ENCODE measurements around the gene TBR1. TPM values are rescaled to one million over a fixed set of nuclear protein-coding genes. Genes with fewer than 3 reads are reported as not detected.

Gene TBR1
- total RNA-seq, 1 donor from 2014 or later, result 0.08 TPM

DNA sequence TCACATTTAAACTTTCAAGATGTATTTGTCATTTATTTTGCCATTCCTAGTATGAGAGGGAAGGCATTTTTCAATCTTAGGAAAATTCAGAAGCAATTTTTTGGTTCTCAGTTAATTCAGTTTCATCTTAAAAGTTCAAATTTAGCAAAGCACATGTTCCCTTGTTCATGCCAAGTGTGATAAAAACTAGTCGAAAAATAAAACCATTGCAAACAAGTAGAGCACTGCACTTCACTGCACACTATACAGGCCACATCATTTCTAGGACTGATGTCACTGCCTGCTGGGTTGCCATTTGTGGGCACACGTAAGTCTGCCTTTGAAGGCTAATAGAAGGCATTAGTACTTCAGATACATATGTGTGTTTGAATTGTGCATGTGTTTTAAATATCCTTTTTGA is 14.3 kb downstream of the TBR1 start:
- H3K36me3 ChIP-seq (ENCODE audit: control insufficient read depth, insufficient read depth, low read length), result no peaks in the 10 kb centered on the region
- no peak for DNase-seq (ENCODE audit: low read depth)
- H3K27me3 ChIP-seq (ENCODE audit: control insufficient read depth, insufficient read depth, low read length), result peaks cover 40% of the 10 kb centered on the region
- no peak overlapping the region for H3K4me3 ChIP-seq (ENCODE audit: low read depth, low read length)
- TF ChIP-seq, protein P1, sequence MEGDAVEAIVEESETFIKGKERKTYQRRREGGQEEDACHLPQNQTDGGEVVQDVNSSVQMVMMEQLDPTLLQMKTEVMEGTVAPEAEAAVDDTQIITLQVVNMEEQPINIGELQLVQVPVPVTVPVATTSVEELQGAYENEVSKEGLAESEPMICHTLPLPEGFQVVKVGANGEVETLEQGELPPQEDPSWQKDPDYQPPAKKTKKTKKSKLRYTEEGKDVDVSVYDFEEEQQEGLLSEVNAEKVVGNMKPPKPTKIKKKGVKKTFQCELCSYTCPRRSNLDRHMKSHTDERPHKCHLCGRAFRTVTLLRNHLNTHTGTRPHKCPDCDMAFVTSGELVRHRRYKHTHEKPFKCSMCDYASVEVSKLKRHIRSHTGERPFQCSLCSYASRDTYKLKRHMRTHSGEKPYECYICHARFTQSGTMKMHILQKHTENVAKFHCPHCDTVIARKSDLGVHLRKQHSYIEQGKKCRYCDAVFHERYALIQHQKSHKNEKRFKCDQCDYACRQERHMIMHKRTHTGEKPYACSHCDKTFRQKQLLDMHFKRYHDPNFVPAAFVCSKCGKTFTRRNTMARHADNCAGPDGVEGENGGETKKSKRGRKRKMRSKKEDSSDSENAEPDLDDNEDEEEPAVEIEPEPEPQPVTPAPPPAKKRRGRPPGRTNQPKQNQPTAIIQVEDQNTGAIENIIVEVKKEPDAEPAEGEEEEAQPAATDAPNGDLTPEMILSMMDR (IDR thresholded peaks at IDR 0.05; ENCODE audit: insufficient read depth, low read length, poor library complexity, severe bottlenecking), result no peak

DNA sequence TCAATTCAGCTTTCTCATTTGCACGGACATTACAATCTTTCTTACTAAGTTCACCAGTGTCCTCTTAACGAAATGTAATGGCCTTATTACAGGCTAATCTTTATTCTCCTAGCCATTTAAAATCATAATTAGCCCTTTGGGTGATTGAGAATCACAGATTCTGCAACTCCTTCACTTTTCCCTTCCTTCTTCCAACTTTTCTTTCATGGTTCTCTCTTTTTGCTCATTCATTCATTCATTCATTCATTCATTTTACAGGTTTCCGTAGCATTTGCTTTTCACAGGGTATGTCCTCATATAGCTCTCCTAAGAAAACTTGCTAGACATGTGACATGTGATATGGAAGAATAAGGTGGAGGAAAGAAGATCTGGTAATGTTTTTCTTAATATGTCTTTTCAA is 16.0 kb downstream of the TBR1 start:
- H3K36me3 ChIP-seq (ENCODE audit: control insufficient read depth, insufficient read depth, low read length), result no peaks in the 10 kb centered on the region
- H3K4me3 ChIP-seq (ENCODE audit: low read depth, low read length), result no peak overlapping the region
- TF ChIP-seq, protein P1 (IDR thresholded peaks at IDR 0.05; ENCODE audit: insufficient read depth, low read length, poor library complexity, severe bottlenecking), result no peak
- peaks cover 26% of the 10 kb centered on the region for H3K27me3 ChIP-seq (ENCODE audit: control insufficient read depth, insufficient read depth, low read length)
- no peak for DNase-seq (ENCODE audit: low read depth)

DNA sequence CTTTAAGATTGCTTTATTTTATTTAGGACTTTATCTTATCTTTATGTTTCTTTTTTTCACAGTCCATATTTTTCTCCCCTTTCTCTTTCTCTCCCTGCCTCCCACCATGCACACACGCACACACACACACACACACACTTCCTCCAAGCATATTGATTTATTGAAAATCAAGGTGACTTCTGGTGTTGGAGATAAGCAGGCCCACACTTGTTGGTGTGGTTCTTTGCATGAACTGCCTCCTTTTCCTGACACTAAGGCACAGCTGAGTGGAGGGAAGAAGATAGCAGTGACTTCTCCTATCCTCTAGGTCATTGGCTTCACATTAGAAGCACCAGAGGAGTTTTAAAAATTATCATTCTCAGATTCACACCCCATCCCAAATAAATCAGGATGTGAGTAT is 18.0 kb downstream of the TBR1 start:
- TF ChIP-seq, protein P1 (IDR thresholded peaks at IDR 0.05; ENCODE audit: insufficient read depth, low read length, poor library complexity, severe bottlenecking), result no peak
- H3K27me3 ChIP-seq (ENCODE audit: control insufficient read depth, insufficient read depth, low read length), result peaks cover 14% of the 10 kb centered on the region

DNA sequence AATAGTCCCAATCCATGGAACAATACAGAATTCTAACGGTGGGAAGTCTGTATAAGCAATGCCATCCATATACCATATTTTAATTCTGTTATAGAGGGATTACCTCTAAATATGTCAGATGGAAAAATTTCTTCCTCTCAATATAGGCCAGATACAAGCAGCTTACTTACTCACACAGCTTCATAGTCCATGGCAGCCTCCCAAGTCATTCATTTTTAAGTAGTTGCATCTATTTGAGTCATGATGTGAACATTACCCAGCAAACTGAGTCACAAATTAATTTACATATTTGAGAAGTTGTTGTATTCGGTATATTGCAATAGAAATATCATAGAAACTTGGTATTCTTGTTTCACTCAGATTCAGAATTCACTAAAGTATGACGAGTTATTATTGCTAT is 20.3 kb downstream of the TBR1 start:
- TF ChIP-seq, protein P1 (IDR thresholded peaks at IDR 0.05; ENCODE audit: insufficient read depth, low read length, poor library complexity, severe bottlenecking), result no peak
- peaks cover 6% of the 10 kb centered on the region for H3K27me3 ChIP-seq (ENCODE audit: control insufficient read depth, insufficient read depth, low read length)
- no peaks in the 10 kb centered on the region for H3K36me3 ChIP-seq (ENCODE audit: control insufficient read depth, insufficient read depth, low read length)
- DNase-seq (ENCODE audit: low read depth), result no peak
- no peak overlapping the region for H3K4me3 ChIP-seq (ENCODE audit: low read depth, low read length)

More for the DNA sequence above, 18.0 kb downstream of the TBR1 start:
- DNase-seq (ENCODE audit: low read depth), result no peak
- H3K36me3 ChIP-seq (ENCODE audit: control insufficient read depth, insufficient read depth, low read length), result no peaks in the 10 kb centered on the region
- H3K4me3 ChIP-seq (ENCODE audit: low read depth, low read length), result no peak overlapping the region

DNA sequence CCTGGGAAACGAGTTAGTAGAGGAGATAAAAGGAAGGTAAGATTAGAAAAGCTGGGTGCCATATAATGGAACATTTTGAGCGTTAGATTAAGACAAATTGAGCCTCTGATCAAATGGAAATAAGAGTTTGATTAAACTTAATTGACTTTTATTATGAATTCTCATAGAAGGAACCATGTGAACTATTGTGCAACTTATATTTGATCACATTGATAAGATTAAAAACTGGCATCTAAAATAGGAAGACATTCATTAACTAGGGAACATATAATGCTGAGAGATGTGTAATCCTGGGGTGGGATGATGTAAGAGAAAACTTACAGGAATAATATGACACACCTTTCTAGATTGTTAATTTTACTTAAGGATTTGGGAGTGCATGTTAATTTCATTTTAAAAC is 22.5 kb downstream of the TBR1 start:
- TF ChIP-seq, protein P1 (IDR thresholded peaks at IDR 0.05; ENCODE audit: insufficient read depth, low read length, poor library complexity, severe bottlenecking), result no peak
- Histone ChIP-seq H3K36me3 (ENCODE audit: control insufficient read depth, insufficient read depth, low read length) (no peaks in the 10 kb centered on the region), H3K27me3 (ENCODE audit: control insufficient read depth, insufficient read depth, low read length) (peaks cover 6% of the 10 kb centered on the region), H3K4me3 (ENCODE audit: low read depth, low read length) (no peak overlapping the region)
- DNase-seq (ENCODE audit: low read depth), result no peak

DNA sequence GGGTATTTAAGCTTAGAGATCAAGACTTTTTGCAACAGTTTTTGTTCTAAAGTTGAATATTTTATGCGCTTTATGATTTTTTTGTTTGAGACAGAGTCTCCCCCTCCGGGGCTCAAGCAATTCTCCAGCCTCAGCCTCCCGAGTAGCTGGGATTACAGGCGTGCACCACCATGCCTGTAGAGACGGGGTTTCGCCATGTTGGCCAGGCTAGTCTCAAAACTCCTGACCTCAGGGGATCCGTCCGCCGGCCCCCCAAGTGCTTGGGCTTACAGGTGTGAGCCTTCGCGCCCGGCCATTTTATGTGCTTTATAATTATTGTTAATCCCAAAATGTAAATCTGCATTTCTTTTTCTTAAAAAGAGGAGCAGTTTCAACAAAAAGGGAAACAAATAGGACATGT is 29.0 kb downstream of the TBR1 start:
- no peak for DNase-seq (ENCODE audit: low read depth)
- Histone ChIP-seq H3K36me3 (ENCODE audit: control insufficient read depth, insufficient read depth, low read length) (no peaks in the 10 kb centered on the region), H3K27me3 (ENCODE audit: control insufficient read depth, insufficient read depth, low read length) (no peaks in the 10 kb centered on the region), H3K4me3 (ENCODE audit: low read depth, low read length) (no peak overlapping the region)
- TF ChIP-seq, protein P1 (IDR thresholded peaks at IDR 0.05; ENCODE audit: insufficient read depth, low read length, poor library complexity, severe bottlenecking), result no peak

Data from kidney epithelial cell (primary cell).